Fibroblast of lung (primary cell): ENCODE data around the gene TBPL1. TPM values are rescaled to one million over a fixed set of nuclear protein-coding genes. Genes with fewer than 3 reads are reported as not detected.

ENCODE experiments used
- DNase-seq, 2 donors: peaks; one replicate each; pipeline versions ENCODE4 v3.0.0 to v3.0.0-alpha.2; 2010; ENCODE audit warnings: low read depth in 2 of 2
- H2AFZ ChIP-seq: 2 replicates; pipeline ENCODE4 v1.5.1; 2012; ENCODE audit warnings: low read length, control low read depth, inconsistent platforms
- H3K27ac ChIP-seq: 2 replicates; pipeline ENCODE4 v1.5.1; 2011; ENCODE audit warnings: low read length, control low read depth; ENCODE audit not compliant: insufficient read depth
- H3K27me3 ChIP-seq: 2 replicates; pipeline ENCODE4 v1.5.1; 2011; ENCODE audit warnings: mild to moderate bottlenecking, low read length; ENCODE audit not compliant: control insufficient read depth, insufficient read depth
- H3K36me3 ChIP-seq: 2 replicates; pipeline ENCODE4 v1.5.1; 2011; ENCODE audit warnings: low read length; ENCODE audit not compliant: control insufficient read depth, insufficient read depth
- H3K4me1 ChIP-seq: 2 replicates; pipeline ENCODE4 v1.5.1; 2011; ENCODE audit warnings: low read length; ENCODE audit not compliant: control insufficient read depth, insufficient read depth; ENCODE audit errors: extremely low read depth
- H3K4me2 ChIP-seq: 2 replicates; pipeline ENCODE4 v1.5.1; 2011; ENCODE audit warnings: low read length, control low read depth; ENCODE audit not compliant: insufficient read depth; ENCODE audit errors: extremely low read depth
- H3K4me3 ChIP-seq, 4 experiments: fragments of 200-600 bp in 1 of 4; sonication (generic) in 1 of 4; replicated peaks in 1 of 4; 2 replicates each; pipeline ENCODE4 v1.5.1; 2011 to 2016; ENCODE audit warnings: low read length in 4 of 4, low read depth in 3 of 4, mild to moderate bottlenecking in 3 of 4, control low read depth in 2 of 4, inconsistent platforms in 1 of 4, mixed read lengths in 1 of 4; ENCODE audit not compliant: insufficient read depth in 1 of 4; ENCODE audit errors: control extremely low read depth in 1 of 4
- H3K79me2 ChIP-seq: 2 replicates; pipeline ENCODE4 v1.5.1; 2012; ENCODE audit warnings: mild to moderate bottlenecking, low read length, inconsistent platforms; ENCODE audit not compliant: control insufficient read depth, insufficient read depth
- H3K9ac ChIP-seq: 2 replicates; pipeline ENCODE4 v1.5.1; 2011; ENCODE audit warnings: mild to moderate bottlenecking, low read length, control low read depth; ENCODE audit not compliant: insufficient read depth
- H3K9me3 ChIP-seq: 2 replicates; pipeline ENCODE4 v1.5.1; 2012; ENCODE audit warnings: low read depth, low read length; ENCODE audit not compliant: control insufficient read depth, insufficient read depth
- H4K20me1 ChIP-seq: 2 replicates; pipeline ENCODE4 v1.5.1; 2011; ENCODE audit warnings: low read length; ENCODE audit not compliant: control insufficient read depth, insufficient read depth; ENCODE audit errors: extremely low read depth
- EZH2 ChIP-seq: IDR thresholded peaks from 2 replicates; pipeline ENCODE4 v1.5.1; 2012; ENCODE audit warnings: low read length, control low read depth, mild to moderate bottlenecking; ENCODE audit errors: missing control alignments
- polyA plus RNA-seq, 2 donors: library from polyadenylated mRNA; depleted of rRNA in 1 of 2; stranded (reverse) in 1 of 2; unstranded in 1 of 2; fragments of >200 nt; gene quantifications; 2 replicates each; pipeline ENCODE4 v1.2.1, GENCODE V29; 2011 to 2012; ENCODE audit warnings: missing spikeins in 1 of 2
- total RNA-seq: library from RNA; depleted of rRNA; stranded (reverse); fragments of >200 nt; gene quantifications from 2 replicates; pipeline ENCODE4 v1.2.1, GENCODE V29; 2014
- TF ChIP-seq, protein P1 (sequence below), 2 donors: IDR thresholded peaks in 1 of 2; conservative IDR thresholded peaks in 1 of 2; 1 replicate in 1 of 2; 2 replicates in 1 of 2; pipeline ENCODE4 v1.5.1; 2011 to 2012; ENCODE audit warnings: low read length in 2 of 2, control low read depth in 1 of 2, inconsistent platforms in 1 of 2, low read depth in 1 of 2, mild to moderate bottlenecking in 1 of 2

TBPL1 gene
- total and polyA plus RNA-seq, 2 donors (not counting 1 experiment from before 2014, with no cell fraction given), result 18.8 to 47.8 TPM

- peaks cover 7% of the 10 kb centered on the region for H3K4me1 ChIP-seq
- no peaks in the 10 kb centered on the region for H3K27me3 ChIP-seq
- no peaks in the 10 kb centered on the region for H4K20me1 ChIP-seq
- DNase-seq, result no peak
- H2AFZ ChIP-seq, result no peak overlapping the region
- no peaks in the 10 kb centered on the region for H3K9me3 ChIP-seq
- no peak overlapping the region for H3K27ac ChIP-seq
- H3K4me2 ChIP-seq, result no peak overlapping the region
- H3K79me2 ChIP-seq, result no peaks in the 10 kb centered on the region
- H3K4me3 ChIP-seq, result no peak overlapping the region
- TF ChIP-seq, protein P1, sequence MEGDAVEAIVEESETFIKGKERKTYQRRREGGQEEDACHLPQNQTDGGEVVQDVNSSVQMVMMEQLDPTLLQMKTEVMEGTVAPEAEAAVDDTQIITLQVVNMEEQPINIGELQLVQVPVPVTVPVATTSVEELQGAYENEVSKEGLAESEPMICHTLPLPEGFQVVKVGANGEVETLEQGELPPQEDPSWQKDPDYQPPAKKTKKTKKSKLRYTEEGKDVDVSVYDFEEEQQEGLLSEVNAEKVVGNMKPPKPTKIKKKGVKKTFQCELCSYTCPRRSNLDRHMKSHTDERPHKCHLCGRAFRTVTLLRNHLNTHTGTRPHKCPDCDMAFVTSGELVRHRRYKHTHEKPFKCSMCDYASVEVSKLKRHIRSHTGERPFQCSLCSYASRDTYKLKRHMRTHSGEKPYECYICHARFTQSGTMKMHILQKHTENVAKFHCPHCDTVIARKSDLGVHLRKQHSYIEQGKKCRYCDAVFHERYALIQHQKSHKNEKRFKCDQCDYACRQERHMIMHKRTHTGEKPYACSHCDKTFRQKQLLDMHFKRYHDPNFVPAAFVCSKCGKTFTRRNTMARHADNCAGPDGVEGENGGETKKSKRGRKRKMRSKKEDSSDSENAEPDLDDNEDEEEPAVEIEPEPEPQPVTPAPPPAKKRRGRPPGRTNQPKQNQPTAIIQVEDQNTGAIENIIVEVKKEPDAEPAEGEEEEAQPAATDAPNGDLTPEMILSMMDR (conservative IDR thresholded peaks at IDR 0.05 in 1 of 2, IDR thresholded peaks at IDR 0.05 in 1 of 2; ENCODE audit: low read depth in 1 of 2, low read length in 2 of 2), result no peak
- TF ChIP-seq EZH2, result no peak
- H3K36me3 ChIP-seq, result no peaks in the 10 kb centered on the region
- no peak overlapping the region for H3K9ac ChIP-seq
These were observed 36.5 kb downstream of the TBPL1 start for GRCh38 chr6:133989525-133989924.

DNA sequence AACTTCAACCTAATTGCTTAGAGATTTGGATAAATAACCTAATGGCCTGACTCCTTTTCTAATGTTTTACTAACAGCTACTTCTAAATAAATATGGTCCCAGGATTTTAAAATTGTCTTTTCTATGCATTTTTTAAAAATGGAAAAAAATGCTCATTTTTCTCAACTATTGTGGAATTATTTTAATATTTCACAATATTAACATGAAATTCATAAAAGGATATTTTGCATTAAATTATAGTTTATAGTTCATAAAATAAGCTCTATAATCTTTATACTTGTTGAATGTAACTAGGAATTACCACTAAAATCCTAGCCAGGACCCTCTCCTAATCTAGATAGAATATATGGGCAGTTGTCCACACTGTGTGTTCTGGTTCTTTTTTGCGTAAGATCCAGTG is 37.3 kb downstream of the TBPL1 start:
- H3K4me2 ChIP-seq, result no peak overlapping the region
- H3K36me3 ChIP-seq, result no peaks in the 10 kb centered on the region
- H3K79me2 ChIP-seq, result no peaks in the 10 kb centered on the region
- no peak overlapping the region for H3K9ac ChIP-seq
- no peak overlapping the region for H2AFZ ChIP-seq
- H3K4me1 ChIP-seq, result peaks cover 7% of the 10 kb centered on the region
- H3K27me3 ChIP-seq, result no peaks in the 10 kb centered on the region
- no peaks in the 10 kb centered on the region for H4K20me1 ChIP-seq
- DNase-seq, result no peak
- no peak overlapping the region for H3K27ac ChIP-seq
- no peaks in the 10 kb centered on the region for H3K9me3 ChIP-seq
- H3K4me3 ChIP-seq, result no peak overlapping the region
- TF ChIP-seq, protein P1 (conservative IDR thresholded peaks at IDR 0.05 in 1 of 2, IDR thresholded peaks at IDR 0.05 in 1 of 2; ENCODE audit: low read depth in 1 of 2, low read length in 2 of 2), result no peak
- no peak for TF ChIP-seq EZH2

DNA sequence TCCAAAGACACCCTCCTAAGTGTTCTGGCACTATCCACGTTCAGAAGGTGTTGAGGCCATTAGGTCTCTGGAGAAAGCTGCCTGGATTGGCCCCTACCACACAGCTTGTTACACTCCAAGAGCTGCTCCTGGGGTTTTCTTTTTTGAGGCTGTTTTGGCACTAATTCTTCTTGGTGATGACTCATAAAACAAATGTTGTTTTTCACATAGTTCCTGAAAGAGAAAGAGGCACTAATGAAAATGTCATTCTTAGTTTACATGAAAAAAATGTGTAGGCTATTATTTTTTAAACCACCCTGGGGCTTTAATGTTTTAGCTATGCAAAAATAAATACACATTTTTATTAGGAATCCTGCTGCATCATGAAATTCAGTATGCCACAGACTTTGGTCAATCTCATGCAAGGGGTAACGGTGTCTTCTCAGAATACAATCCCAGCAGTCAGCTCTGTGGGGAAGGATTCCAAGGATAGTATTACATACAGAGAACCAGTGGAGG is 38.1 kb downstream of the TBPL1 start:
- Histone ChIP-seq H3K27me3 (no peaks in the 10 kb centered on the region), H3K36me3 (no peaks in the 10 kb centered on the region), H3K9ac (no peak overlapping the region), H4K20me1 (no peaks in the 10 kb centered on the region), H3K4me1 (peaks cover 12% of the 10 kb centered on the region), H3K79me2 (no peaks in the 10 kb centered on the region), H3K27ac (no peak overlapping the region), H3K9me3 (no peaks in the 10 kb centered on the region), H2AFZ (no peak overlapping the region), H3K4me3 (no peak overlapping the region), H3K4me2 (peak overlapping the region; percentile 56)
- DNase-seq, result peak; percentile 81 to 83
- TF ChIP-seq, protein P1 (conservative IDR thresholded peaks at IDR 0.05 in 1 of 2, IDR thresholded peaks at IDR 0.05 in 1 of 2; ENCODE audit: low read depth in 1 of 2, low read length in 2 of 2), result no peak
- TF ChIP-seq EZH2, result no peak
